H1 (cell line): ENCODE results near the gene C7orf57. TPM values are rescaled to one million over a fixed set of nuclear protein-coding genes. Genes with fewer than 3 reads are reported as not detected.

Experiments
- CBX8 ChIP-seq: fragments of 300-800, 300-1000 bp; sonication (generic); IDR thresholded peaks from 2 replicates; pipeline ENCODE4 v1.7.1; 2016; ENCODE audit warnings: low read depth, low read length, borderline replicate concordance
- CTBP2 ChIP-seq: IDR thresholded peaks from 2 replicates; pipeline ENCODE4 v1.7.0; 2011; ENCODE audit warnings: borderline replicate concordance, mild to moderate bottlenecking, moderate library complexity, mixed read lengths, low read length; ENCODE audit not compliant: insufficient read depth, insufficient read length
- EGR1 ChIP-seq: IDR thresholded peaks from 2 replicates; pipeline ENCODE4 v1.6.1; 2011; ENCODE audit warnings: low read depth, low read length, borderline replicate concordance
- EP300 ChIP-seq, 2 experiments: IDR thresholded peaks; 1 replicate in 1 of 2; 2 replicates in 1 of 2; pipeline ENCODE4 v1.6.1; 2011 to 2012; ENCODE audit warnings: low read depth in 2 of 2, low read length in 2 of 2, mild to moderate bottlenecking in 2 of 2, borderline replicate concordance in 1 of 2, inconsistent platforms in 1 of 2, moderate library complexity in 1 of 2
- GABPA ChIP-seq: IDR thresholded peaks from 2 replicates; pipeline ENCODE4 v1.6.1; 2011; ENCODE audit warnings: mild to moderate bottlenecking, low read length, moderate library complexity, borderline replicate concordance; ENCODE audit not compliant: insufficient read depth
- KDM1A ChIP-seq: fragments of 200-600, 300-600 bp; sonication (generic); IDR thresholded peaks from 2 replicates; pipeline ENCODE4 v1.7.1; 2016; ENCODE audit warnings: mild to moderate bottlenecking, low read length, borderline replicate concordance
- POLR2A ChIP-seq, 2 experiments: IDR thresholded peaks; 1 replicate in 1 of 2; 2 replicates in 1 of 2; pipeline ENCODE4 v1.6.1; 2011; ENCODE audit warnings: low read depth in 2 of 2, low read length in 2 of 2, mild to moderate bottlenecking in 2 of 2; ENCODE audit errors: control extremely low read depth in 1 of 2
- SIRT6 ChIP-seq: IDR thresholded peaks from one replicate; pipeline ENCODE4 v1.7.1; 2012; ENCODE audit warnings: low read length, inconsistent platforms
- TAF1 ChIP-seq: IDR thresholded peaks from 2 replicates; pipeline ENCODE4 v1.6.1; 2011; ENCODE audit warnings: mild to moderate bottlenecking, low read depth, low read length
- TAF7 ChIP-seq: optimal IDR thresholded peaks from 2 replicates; pipeline ENCODE3; 2011; ENCODE audit warnings: low read depth, mild to moderate bottlenecking, inconsistent platforms, low read length, moderate library complexity, borderline replicate concordance
- polyA plus RNA-seq, 7 experiments: library from polyadenylated mRNA; depleted of rRNA in 3 of 7; stranded (reverse) in 5 of 7; unstranded in 2 of 7; fragments of >200 nt in 5 of 7; fragments of 200-250 nt in 2 of 7; gene quantifications; 1 replicate in 5 of 7; 2 replicates in 1 of 7; 4 replicates in 1 of 7; pipeline versions ENCODE4 v1.2.1 to v1.2.3, GENCODE V29; 2011 to 2013; ENCODE audit warnings: missing spikeins in 2 of 7, mixed read lengths in 2 of 7
- total RNA-seq: library from RNA; stranded (reverse); fragmentation: NEBNext Ultra II Directional; extraction: Animal tissue kit (Norgen Biotek cat#: 25700); gene quantifications from 2 replicates; pipeline ENCODE4 v1.2.1, GENCODE V29; 2021
- TF ChIP-seq, protein P1 (sequence below): fragments of 300-600 bp; sonication (generic); IDR thresholded peaks from 2 replicates; pipeline ENCODE4 v1.7.1; 2012; ENCODE audit warnings: low read length, moderate library complexity, mild to moderate bottlenecking, inconsistent platforms; ENCODE audit not compliant: insufficient replicate concordance
- TF ChIP-seq, protein P2 (sequence below): IDR thresholded peaks from 2 replicates; pipeline ENCODE4 v1.6.1; 2012; ENCODE audit warnings: inconsistent platforms

Gene C7orf57
- total and polyA plus RNA-seq, 2 of the 8 experiments (the other 6 are each of a cell fraction or from before 2014, with no cell fraction given) = 0.08 to 0.56 TPM

DNA sequence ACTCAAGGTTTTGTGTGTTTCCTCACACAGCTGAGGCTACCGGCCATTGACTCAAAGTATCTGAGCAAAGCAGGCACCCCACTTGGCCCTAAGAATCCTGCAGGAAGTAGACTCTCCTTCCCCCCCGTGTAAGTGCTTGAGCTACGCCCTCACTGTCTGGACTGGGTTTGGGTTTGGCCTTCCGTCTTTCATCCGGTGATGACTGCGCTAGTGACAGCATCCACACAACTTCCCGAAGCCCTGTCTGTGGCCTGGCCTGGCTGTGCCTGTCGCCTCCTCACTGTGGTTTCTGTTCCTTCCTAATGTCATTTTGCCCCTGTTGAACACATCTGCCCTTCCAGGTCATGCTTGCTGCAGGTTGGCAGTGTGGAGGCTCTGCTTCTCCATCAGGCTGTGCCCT lies 14.5 kb downstream of the C7orf57 start (continued):
- TF ChIP-seq, protein P1, sequence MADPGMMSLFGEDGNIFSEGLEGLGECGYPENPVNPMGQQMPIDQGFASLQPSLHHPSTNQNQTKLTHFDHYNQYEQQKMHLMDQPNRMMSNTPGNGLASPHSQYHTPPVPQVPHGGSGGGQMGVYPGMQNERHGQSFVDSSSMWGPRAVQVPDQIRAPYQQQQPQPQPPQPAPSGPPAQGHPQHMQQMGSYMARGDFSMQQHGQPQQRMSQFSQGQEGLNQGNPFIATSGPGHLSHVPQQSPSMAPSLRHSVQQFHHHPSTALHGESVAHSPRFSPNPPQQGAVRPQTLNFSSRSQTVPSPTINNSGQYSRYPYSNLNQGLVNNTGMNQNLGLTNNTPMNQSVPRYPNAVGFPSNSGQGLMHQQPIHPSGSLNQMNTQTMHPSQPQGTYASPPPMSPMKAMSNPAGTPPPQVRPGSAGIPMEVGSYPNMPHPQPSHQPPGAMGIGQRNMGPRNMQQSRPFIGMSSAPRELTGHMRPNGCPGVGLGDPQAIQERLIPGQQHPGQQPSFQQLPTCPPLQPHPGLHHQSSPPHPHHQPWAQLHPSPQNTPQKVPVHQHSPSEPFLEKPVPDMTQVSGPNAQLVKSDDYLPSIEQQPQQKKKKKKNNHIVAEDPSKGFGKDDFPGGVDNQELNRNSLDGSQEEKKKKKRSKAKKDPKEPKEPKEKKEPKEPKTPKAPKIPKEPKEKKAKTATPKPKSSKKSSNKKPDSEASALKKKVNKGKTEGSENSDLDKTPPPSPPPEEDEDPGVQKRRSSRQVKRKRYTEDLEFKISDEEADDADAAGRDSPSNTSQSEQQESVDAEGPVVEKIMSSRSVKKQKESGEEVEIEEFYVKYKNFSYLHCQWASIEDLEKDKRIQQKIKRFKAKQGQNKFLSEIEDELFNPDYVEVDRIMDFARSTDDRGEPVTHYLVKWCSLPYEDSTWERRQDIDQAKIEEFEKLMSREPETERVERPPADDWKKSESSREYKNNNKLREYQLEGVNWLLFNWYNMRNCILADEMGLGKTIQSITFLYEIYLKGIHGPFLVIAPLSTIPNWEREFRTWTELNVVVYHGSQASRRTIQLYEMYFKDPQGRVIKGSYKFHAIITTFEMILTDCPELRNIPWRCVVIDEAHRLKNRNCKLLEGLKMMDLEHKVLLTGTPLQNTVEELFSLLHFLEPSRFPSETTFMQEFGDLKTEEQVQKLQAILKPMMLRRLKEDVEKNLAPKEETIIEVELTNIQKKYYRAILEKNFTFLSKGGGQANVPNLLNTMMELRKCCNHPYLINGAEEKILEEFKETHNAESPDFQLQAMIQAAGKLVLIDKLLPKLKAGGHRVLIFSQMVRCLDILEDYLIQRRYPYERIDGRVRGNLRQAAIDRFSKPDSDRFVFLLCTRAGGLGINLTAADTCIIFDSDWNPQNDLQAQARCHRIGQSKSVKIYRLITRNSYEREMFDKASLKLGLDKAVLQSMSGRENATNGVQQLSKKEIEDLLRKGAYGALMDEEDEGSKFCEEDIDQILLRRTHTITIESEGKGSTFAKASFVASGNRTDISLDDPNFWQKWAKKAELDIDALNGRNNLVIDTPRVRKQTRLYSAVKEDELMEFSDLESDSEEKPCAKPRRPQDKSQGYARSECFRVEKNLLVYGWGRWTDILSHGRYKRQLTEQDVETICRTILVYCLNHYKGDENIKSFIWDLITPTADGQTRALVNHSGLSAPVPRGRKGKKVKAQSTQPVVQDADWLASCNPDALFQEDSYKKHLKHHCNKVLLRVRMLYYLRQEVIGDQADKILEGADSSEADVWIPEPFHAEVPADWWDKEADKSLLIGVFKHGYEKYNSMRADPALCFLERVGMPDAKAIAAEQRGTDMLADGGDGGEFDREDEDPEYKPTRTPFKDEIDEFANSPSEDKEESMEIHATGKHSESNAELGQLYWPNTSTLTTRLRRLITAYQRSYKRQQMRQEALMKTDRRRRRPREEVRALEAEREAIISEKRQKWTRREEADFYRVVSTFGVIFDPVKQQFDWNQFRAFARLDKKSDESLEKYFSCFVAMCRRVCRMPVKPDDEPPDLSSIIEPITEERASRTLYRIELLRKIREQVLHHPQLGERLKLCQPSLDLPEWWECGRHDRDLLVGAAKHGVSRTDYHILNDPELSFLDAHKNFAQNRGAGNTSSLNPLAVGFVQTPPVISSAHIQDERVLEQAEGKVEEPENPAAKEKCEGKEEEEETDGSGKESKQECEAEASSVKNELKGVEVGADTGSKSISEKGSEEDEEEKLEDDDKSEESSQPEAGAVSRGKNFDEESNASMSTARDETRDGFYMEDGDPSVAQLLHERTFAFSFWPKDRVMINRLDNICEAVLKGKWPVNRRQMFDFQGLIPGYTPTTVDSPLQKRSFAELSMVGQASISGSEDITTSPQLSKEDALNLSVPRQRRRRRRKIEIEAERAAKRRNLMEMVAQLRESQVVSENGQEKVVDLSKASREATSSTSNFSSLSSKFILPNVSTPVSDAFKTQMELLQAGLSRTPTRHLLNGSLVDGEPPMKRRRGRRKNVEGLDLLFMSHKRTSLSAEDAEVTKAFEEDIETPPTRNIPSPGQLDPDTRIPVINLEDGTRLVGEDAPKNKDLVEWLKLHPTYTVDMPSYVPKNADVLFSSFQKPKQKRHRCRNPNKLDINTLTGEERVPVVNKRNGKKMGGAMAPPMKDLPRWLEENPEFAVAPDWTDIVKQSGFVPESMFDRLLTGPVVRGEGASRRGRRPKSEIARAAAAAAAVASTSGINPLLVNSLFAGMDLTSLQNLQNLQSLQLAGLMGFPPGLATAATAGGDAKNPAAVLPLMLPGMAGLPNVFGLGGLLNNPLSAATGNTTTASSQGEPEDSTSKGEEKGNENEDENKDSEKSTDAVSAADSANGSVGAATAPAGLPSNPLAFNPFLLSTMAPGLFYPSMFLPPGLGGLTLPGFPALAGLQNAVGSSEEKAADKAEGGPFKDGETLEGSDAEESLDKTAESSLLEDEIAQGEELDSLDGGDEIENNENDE = no peak
- TF ChIP-seq CTBP2 = no peak
- TF ChIP-seq GABPA = no peak
- TF ChIP-seq SIRT6 = no peak
- no peak for TF ChIP-seq CBX8
- no peak for TF ChIP-seq EGR1
- no peak for TF ChIP-seq TAF1
- TF ChIP-seq EP300 (IDR thresholded peaks at IDR 0.05; ENCODE audit: borderline replicate concordance in 1 of 2, low read depth in 2 of 2, low read length in 2 of 2) = no peak
- no peak for TF ChIP-seq POLR2A (IDR thresholded peaks at IDR 0.05; ENCODE audit: control extremely low read depth in 1 of 2, low read depth in 2 of 2, low read length in 2 of 2)
- TF ChIP-seq KDM1A = no peak
- no peak for TF ChIP-seq TAF7
- TF ChIP-seq, protein P2, sequence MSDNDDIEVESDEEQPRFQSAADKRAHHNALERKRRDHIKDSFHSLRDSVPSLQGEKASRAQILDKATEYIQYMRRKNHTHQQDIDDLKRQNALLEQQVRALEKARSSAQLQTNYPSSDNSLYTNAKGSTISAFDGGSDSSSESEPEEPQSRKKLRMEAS = no peak
